ENCODE data around the gene ZDHHC4. TPM values are rescaled to one million over a fixed set of nuclear protein-coding genes. Genes with fewer than 3 reads are reported as not detected.

The ZDHHC4 gene
- total RNA-seq, 1 donor from 2014 or later = 63.5 TPM

DNA sequence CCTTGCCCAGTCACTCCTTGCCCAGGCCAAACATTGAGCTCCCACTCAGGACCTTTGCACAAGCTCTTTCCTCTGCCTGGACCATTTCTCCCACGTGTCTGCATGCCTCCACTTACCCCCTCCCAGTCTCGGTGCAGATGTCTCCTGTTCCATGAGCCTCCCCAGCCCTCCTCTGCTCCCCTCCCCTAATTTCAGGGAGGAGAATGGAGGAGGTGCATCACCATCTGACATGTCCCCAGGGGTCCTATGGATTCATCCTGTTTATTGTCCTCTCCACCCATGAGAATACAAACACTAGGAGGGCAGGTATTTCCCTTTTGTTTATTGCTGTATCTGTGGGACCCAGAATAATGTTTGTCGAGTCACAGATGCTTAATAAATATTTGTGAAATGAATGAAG is 17.4 kb upstream of the ZDHHC4 start:
- H3K4me1 Mint-ChIP-seq (ENCODE audit: unreplicated experiment) = no peaks in the 10 kb centered on the region
- no peaks in the 10 kb centered on the region for H3K9me3 Mint-ChIP-seq (ENCODE audit: unreplicated experiment)
- TF ChIP-seq, protein P1, sequence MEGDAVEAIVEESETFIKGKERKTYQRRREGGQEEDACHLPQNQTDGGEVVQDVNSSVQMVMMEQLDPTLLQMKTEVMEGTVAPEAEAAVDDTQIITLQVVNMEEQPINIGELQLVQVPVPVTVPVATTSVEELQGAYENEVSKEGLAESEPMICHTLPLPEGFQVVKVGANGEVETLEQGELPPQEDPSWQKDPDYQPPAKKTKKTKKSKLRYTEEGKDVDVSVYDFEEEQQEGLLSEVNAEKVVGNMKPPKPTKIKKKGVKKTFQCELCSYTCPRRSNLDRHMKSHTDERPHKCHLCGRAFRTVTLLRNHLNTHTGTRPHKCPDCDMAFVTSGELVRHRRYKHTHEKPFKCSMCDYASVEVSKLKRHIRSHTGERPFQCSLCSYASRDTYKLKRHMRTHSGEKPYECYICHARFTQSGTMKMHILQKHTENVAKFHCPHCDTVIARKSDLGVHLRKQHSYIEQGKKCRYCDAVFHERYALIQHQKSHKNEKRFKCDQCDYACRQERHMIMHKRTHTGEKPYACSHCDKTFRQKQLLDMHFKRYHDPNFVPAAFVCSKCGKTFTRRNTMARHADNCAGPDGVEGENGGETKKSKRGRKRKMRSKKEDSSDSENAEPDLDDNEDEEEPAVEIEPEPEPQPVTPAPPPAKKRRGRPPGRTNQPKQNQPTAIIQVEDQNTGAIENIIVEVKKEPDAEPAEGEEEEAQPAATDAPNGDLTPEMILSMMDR (IDR thresholded peaks at IDR 0.05) = no peak

DNA sequence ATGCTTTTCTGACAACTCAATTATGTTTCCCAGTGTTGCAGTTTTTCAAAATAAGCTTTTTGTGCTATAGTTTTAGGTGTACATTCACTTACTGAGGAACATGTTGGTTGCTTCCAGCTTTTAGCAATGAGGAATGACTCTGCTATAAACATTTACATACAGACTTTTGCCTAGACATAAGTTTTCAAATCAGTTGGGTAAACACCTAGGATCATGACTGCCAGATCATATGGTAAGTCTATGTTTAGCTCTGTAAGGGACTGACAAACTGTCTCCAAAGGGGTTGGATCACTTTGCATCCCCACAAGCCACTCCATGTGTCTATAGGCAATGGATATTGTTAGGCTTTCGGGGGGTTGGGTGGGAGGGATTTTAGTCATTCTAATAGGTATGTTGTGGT is 15.1 kb upstream of the ZDHHC4 start:
- H3K4me1 Mint-ChIP-seq (ENCODE audit: unreplicated experiment) = no peaks in the 10 kb centered on the region
- H3K36me3 Mint-ChIP-seq (ENCODE audit: unreplicated experiment) = no peaks in the 10 kb centered on the region
- no peak for DNase-seq (ENCODE audit: extremely low spot score, unreplicated experiment)
- H3K4me3 Mint-ChIP-seq (ENCODE audit: unreplicated experiment) = no peak overlapping the region
- TF ChIP-seq, protein P1 (IDR thresholded peaks at IDR 0.05) = no peak
- H3K27me3 Mint-ChIP-seq (ENCODE audit: unreplicated experiment) = peaks cover 6% of the 10 kb centered on the region
- H3K27ac Mint-ChIP-seq (ENCODE audit: unreplicated experiment) = no peak overlapping the region
- H3K9me3 Mint-ChIP-seq (ENCODE audit: unreplicated experiment) = no peaks in the 10 kb centered on the region

More for the DNA sequence above, 17.4 kb upstream of the ZDHHC4 start:
- no peak overlapping the region for H3K4me3 Mint-ChIP-seq (ENCODE audit: unreplicated experiment)
- H3K27me3 Mint-ChIP-seq (ENCODE audit: unreplicated experiment) = peaks cover 8% of the 10 kb centered on the region
- DNase-seq (ENCODE audit: extremely low spot score, unreplicated experiment) = no peak
- no peak overlapping the region for H3K27ac Mint-ChIP-seq (ENCODE audit: unreplicated experiment)
- H3K36me3 Mint-ChIP-seq (ENCODE audit: unreplicated experiment) = no peaks in the 10 kb centered on the region

DNA sequence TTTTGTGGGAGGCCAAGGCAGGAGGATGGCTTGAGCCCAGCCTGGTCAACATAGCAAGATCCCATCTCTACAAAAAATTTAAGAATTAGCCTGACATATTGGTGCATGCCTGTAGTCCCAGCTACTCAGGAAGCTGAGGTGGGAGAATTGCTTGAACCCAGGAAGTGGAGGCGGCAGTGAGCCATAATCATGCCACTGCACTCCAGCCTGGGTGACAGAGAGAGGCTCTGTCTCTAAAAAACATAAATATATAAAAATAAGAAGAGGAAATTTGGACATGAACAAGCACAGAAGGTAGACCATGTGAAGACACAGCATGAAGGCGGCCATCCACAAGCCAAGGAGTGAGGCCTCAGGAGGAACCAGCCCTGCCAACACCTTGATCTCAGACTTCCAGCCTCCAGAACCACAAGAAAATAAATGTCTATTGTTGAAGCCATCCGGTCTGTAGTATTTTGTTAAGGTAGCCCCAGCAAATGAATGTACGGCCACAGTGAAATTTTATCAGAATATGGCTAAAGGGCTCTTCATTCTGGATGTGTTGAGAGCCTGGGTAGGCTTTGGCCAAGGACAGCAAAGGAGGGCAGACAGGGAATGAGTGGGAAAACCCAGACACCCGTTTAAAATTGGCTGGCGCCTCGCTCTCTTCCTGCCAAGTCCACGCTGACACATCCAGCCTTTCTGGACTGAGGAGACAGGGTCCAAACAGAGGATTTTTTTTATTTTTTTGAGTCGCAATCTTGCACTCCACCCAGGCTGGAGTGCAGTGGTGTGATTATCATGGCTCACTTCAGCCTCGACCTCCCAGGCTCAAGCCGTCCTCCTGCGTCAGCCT is 13.1 kb upstream of the ZDHHC4 start:
- H3K9me3 Mint-ChIP-seq (ENCODE audit: unreplicated experiment) = no peaks in the 10 kb centered on the region
- H3K27me3 Mint-ChIP-seq (ENCODE audit: unreplicated experiment) = peaks cover 6% of the 10 kb centered on the region
- TF ChIP-seq, protein P1 (IDR thresholded peaks at IDR 0.05) = no peak
- no peak overlapping the region for H3K4me3 Mint-ChIP-seq (ENCODE audit: unreplicated experiment)
- no peaks in the 10 kb centered on the region for H3K36me3 Mint-ChIP-seq (ENCODE audit: unreplicated experiment)
- H3K4me1 Mint-ChIP-seq (ENCODE audit: unreplicated experiment) = no peaks in the 10 kb centered on the region
- no peak overlapping the region for H3K27ac Mint-ChIP-seq (ENCODE audit: unreplicated experiment)
- DNase-seq (ENCODE audit: extremely low spot score, unreplicated experiment) = no peak

DNA sequence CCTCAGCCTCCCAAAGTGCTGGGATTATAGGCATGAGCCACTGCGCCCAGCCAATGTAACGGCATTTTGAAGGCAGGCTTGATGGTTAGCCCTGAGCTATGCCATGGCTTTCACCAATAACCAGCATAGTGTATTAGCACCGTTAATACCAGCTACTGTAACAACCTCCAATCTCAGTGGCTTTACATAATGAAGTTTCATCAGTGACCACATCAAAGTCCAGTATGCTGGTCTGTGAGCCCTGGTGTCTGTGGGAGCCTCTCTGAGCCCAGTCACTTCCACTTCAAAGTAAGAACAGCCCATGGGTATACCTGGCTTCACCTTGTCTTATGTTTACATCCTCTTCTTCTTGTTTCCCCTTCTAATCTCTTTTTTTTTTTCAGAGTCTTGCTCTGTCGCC is 11.6 kb upstream of the ZDHHC4 start:
- no peak for DNase-seq (ENCODE audit: extremely low spot score, unreplicated experiment)
- no peak overlapping the region for H3K4me3 Mint-ChIP-seq (ENCODE audit: unreplicated experiment)
- no peaks in the 10 kb centered on the region for H3K9me3 Mint-ChIP-seq (ENCODE audit: unreplicated experiment)
- no peaks in the 10 kb centered on the region for H3K4me1 Mint-ChIP-seq (ENCODE audit: unreplicated experiment)
- H3K27ac Mint-ChIP-seq (ENCODE audit: unreplicated experiment) = no peak overlapping the region
- TF ChIP-seq, protein P1 (IDR thresholded peaks at IDR 0.05) = no peak
- H3K27me3 Mint-ChIP-seq (ENCODE audit: unreplicated experiment) = no peaks in the 10 kb centered on the region
- no peaks in the 10 kb centered on the region for H3K36me3 Mint-ChIP-seq (ENCODE audit: unreplicated experiment)

DNA sequence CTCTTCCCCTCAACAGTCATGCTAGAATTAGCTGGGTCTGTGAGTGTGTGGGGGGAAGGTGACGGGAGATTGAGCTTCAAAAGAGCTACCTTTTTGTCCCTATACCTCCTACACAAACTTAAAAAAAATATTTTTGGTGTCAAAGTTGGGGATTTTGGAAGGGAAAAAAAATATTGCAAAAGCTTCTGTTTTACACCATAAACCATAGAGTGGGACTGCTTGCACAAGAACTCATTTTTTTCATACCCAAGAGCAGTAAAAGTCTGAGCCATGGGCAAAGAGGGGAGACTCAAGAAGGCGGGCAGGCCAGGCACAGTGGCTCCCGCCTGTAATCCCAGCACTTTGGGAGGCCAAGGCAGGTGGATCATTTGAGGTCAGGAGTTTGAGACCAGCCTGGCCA is 9.4 kb upstream of the ZDHHC4 start:
- no peaks in the 10 kb centered on the region for H3K9me3 Mint-ChIP-seq (ENCODE audit: unreplicated experiment)
- no peaks in the 10 kb centered on the region for H3K36me3 Mint-ChIP-seq (ENCODE audit: unreplicated experiment)
- no peaks in the 10 kb centered on the region for H3K4me1 Mint-ChIP-seq (ENCODE audit: unreplicated experiment)
- no peak overlapping the region for H3K4me3 Mint-ChIP-seq (ENCODE audit: unreplicated experiment)
- no peak overlapping the region for H3K27ac Mint-ChIP-seq (ENCODE audit: unreplicated experiment)
- H3K27me3 Mint-ChIP-seq (ENCODE audit: unreplicated experiment) = no peaks in the 10 kb centered on the region
- TF ChIP-seq, protein P1 (IDR thresholded peaks at IDR 0.05) = no peak
- no peak for DNase-seq (ENCODE audit: extremely low spot score, unreplicated experiment)
